Activated T-cell treated with anti-CD3 and anti-CD28 coated beads, Interleukin-2, amount 50 U/mL, for 24 hours (primary cell): ENCODE results near the gene PRM3.
A peak's percentile ranks its signal among the peaks of the same experiment; 100 is the strongest.

Source experiments
- DNase-seq: peaks from one replicate; pipeline ENCODE4 v3.0.0-alpha.2; 2020
- H3K27ac Mint-ChIP-seq: 2 replicates; pipeline ENCODE4 v1.8.0; 2020; ENCODE audit warnings: mild to moderate bottlenecking, mixed read lengths
- H3K27me3 Mint-ChIP-seq: 2 replicates; pipeline ENCODE4 v1.8.0; 2020; ENCODE audit warnings: mixed read lengths
- H3K36me3 Mint-ChIP-seq: 2 replicates; pipeline ENCODE4 v1.8.0; 2020; ENCODE audit warnings: low read depth, mixed read lengths
- H3K4me1 Mint-ChIP-seq: 2 replicates; pipeline ENCODE4 v1.8.0; 2020; ENCODE audit warnings: low read depth, mixed read lengths
- H3K4me3 Mint-ChIP-seq: 2 replicates; pipeline ENCODE4 v1.8.0; 2020; ENCODE audit warnings: mild to moderate bottlenecking, moderate library complexity, mixed read lengths
- H3K9me3 Mint-ChIP-seq: 2 replicates; pipeline ENCODE4 v1.8.0; 2020; ENCODE audit warnings: mixed read lengths

Gene PRM3

DNA sequence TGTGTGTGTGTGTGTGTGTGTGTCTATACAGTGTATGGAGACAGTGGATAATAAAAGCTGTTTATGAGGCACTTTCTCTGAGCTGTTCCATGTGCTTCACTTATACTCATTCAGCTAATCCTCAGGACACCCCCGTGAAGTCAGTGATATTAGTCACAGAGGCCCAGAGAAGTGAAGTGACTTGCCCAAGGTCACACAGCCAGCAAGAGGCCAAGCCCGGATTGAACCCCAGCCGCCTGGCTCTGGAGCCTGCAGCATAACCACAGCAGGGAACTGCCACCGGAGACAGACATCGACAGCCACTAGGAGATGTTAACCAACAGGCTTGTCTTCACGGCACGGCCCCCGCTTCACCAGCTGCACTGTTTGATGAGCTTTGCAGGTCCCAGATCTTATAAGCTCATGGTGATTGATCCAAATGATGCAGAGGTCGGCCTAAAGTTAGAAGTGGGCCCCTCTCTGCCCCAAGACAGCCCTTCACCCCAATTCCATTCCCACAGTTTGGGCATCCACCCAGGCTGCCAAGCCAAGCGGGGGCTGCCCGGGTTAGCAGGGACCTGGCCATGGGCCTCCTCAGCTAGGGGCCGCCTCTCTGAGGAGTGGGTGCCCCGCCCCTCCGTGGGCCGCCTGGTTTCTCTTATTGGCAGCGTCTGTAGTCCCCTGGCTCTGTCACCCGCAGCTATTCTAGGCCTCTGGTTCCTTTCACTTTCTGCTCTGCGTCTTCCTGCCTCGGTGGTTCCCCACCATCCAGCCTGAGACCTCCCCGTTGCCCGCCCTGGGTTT lies 48.3 kb downstream of the PRM3 start:
- no peaks in the 10 kb centered on the region for H3K27me3 Mint-ChIP-seq
- no peaks in the 10 kb centered on the region for H3K36me3 Mint-ChIP-seq

DNA sequence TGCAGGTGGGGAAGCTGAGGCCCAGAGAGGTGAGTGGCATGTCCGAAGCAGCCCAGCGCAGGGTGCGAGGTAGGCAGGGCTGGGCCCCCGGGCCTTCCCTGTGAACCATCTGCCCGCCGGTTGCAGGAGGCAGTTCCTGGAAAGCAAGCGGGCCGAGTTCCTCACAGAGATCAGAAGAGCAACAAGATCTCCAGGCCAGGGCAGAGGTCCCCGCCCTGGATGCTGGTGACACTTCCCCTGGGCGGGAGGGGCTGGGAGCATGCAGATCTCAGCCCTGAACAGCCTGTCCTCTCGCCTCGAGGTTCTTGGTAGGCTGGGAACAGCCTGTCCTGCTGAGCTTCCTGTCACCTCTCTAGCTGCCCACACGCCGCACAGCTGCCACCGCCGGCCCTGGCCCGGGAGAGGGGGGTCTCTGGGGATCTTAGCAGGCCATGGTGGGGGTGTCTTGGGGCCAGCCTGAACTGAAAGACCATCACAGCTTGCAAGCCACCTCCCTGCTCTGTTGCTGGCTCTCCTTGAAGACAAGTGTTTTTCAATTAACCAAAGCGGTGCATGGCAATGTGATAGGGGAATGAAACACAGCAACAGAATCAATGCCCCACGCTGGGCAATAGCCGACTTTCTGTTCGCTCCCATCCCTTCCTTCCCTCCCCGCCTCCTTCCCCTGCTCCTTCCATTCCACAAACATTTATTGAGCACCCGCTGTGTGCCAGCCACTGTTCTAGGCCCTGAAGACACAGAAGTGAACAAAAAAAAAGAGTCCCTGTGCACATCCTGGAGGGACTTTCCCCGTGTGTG lies 49.1 kb downstream of the PRM3 start:
- Mint-ChIP-seq H3K27me3 (no peaks in the 10 kb centered on the region), H3K4me1 (peaks cover 66% of the 10 kb centered on the region), H3K36me3 (no peaks in the 10 kb centered on the region), H3K27ac (peak overlapping the region; percentile 99), H3K4me3 (peak overlapping the region; percentile 71), H3K9me3 (no peaks in the 10 kb centered on the region)
- peak; percentile 79 for DNase-seq

More for the DNA sequence above, 48.3 kb downstream of the PRM3 start:
- H3K9me3 Mint-ChIP-seq = no peaks in the 10 kb centered on the region
- H3K27ac Mint-ChIP-seq = peak overlapping the region; percentile 99
- H3K4me1 Mint-ChIP-seq = peaks cover 72% of the 10 kb centered on the region
- DNase-seq = peak; percentile 91
- H3K4me3 Mint-ChIP-seq = peak overlapping the region; percentile 71
